Measurements from ENCODE around the gene KIFC3. TPM values are rescaled to one million over a fixed set of nuclear protein-coding genes. Genes with fewer than 3 reads are reported as not detected.

The KIFC3 gene
- total RNA-seq, 2 donors from 2014 or later: 40.6 to 59.5 TPM

DNA sequence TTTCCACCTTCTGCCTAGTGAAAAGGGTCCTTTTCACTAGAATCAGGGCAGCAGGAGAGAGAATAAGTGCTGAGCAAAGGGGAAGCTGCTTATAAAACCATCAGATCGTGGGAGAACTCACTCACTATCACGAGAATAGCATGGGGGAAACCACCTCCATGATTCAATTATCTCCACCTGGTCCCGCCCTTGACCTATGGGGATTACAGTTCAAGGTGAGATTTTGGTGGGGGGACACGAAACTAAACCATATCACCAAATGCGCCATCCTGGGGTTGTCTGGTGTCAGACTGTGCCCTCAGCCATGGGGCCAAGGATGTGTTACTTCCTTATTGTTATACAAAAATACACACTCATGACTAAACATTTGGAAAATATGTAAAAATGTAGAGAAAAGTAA is 77.1 kb downstream of the KIFC3 start:
- TF ChIP-seq, protein P1, sequence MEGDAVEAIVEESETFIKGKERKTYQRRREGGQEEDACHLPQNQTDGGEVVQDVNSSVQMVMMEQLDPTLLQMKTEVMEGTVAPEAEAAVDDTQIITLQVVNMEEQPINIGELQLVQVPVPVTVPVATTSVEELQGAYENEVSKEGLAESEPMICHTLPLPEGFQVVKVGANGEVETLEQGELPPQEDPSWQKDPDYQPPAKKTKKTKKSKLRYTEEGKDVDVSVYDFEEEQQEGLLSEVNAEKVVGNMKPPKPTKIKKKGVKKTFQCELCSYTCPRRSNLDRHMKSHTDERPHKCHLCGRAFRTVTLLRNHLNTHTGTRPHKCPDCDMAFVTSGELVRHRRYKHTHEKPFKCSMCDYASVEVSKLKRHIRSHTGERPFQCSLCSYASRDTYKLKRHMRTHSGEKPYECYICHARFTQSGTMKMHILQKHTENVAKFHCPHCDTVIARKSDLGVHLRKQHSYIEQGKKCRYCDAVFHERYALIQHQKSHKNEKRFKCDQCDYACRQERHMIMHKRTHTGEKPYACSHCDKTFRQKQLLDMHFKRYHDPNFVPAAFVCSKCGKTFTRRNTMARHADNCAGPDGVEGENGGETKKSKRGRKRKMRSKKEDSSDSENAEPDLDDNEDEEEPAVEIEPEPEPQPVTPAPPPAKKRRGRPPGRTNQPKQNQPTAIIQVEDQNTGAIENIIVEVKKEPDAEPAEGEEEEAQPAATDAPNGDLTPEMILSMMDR (IDR thresholded peaks at IDR 0.05): no peak

DNA sequence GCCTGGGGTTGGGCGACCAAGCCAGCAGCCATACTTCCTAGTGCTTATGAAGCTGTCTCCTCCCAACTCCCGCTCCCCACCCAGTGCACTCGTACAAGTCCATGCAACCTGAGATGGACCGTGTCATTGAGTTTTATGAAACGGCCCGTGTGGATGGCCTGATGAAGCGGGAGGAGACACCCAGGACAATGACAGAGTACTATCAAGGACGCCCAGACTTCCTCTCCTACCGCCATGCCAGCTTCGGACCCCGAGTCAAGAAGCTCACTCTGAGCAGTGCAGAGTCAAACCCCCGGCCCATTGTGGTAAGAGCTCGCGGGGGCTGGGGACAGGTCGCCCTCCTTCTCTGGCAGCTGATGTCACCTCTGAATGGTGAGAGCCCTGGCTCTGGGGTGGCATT is 77.8 kb downstream of the KIFC3 start:
- Histone ChIP-seq H3K9me3 (no peaks in the 10 kb centered on the region), H3K36me3 (no peaks in the 10 kb centered on the region), H3K4me3 (no peak overlapping the region), H3K4me1 (no peaks in the 10 kb centered on the region), H3K27ac (no peak overlapping the region), H3K27me3 (no peaks in the 10 kb centered on the region)
- TF ChIP-seq, protein P1 (IDR thresholded peaks at IDR 0.05): no peak
- no peak for DNase-seq (ENCODE audit: low spot score)

More for the DNA sequence above, 77.1 kb downstream of the KIFC3 start:
- H3K36me3 ChIP-seq: no peaks in the 10 kb centered on the region
- H3K4me1 ChIP-seq: no peaks in the 10 kb centered on the region
- no peaks in the 10 kb centered on the region for H3K27me3 ChIP-seq
- no peak for DNase-seq (ENCODE audit: low spot score)
- no peak overlapping the region for H3K4me3 ChIP-seq
- no peak overlapping the region for H3K27ac ChIP-seq
- no peaks in the 10 kb centered on the region for H3K9me3 ChIP-seq

DNA sequence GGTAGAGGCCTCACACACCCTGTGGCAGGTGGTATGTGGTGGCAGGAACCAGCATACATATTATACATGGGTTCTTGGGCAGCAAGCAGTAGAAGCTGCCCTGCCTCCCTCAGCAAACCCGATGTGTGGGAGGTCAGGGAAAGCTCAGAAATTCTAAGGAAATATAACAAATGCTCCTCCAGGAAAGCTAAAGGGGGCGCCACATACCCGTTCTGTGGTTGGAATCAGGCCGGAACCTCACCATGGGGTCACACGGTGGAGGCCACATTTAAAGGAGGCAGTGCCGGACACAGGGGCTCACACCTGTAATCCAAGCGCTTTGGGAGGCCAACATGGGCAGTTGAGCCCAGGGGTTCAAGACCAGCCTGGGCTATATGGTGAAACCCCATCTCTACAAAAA is 79.1 kb downstream of the KIFC3 start:
- H3K36me3 ChIP-seq: no peaks in the 10 kb centered on the region
- TF ChIP-seq, protein P1 (IDR thresholded peaks at IDR 0.05): no peak
- no peak overlapping the region for H3K27ac ChIP-seq
- H3K9me3 ChIP-seq: no peaks in the 10 kb centered on the region
- H3K4me3 ChIP-seq: no peak overlapping the region
- no peaks in the 10 kb centered on the region for H3K4me1 ChIP-seq
- no peak for DNase-seq (ENCODE audit: low spot score)
- H3K27me3 ChIP-seq: no peaks in the 10 kb centered on the region

DNA sequence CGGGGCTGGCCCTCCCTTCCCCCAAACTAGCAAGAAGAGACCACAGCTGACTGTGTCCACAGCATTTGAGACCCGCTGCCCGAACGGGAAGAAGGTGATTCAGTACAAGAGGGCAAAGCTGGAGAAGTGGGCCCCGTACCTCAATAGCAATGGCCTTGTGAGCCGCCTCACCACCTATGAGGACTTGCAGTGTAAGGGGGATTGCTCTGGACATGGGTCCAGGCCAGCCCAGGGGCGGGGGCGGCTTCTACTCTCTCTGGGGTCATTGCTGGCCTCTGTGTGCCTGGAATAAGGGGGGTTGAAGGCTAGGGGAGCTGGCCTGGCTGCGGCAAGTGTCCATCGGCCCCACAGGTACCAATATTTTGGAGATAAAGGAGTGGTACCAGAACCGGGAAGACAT is 79.6 kb downstream of the KIFC3 start:
- H3K27me3 ChIP-seq: no peaks in the 10 kb centered on the region
- H3K4me3 ChIP-seq: no peak overlapping the region
- H3K27ac ChIP-seq: no peak overlapping the region
- H3K4me1 ChIP-seq: no peaks in the 10 kb centered on the region
- no peaks in the 10 kb centered on the region for H3K36me3 ChIP-seq
- H3K9me3 ChIP-seq: no peaks in the 10 kb centered on the region
- TF ChIP-seq, protein P1 (IDR thresholded peaks at IDR 0.05): no peak
- no peak for DNase-seq (ENCODE audit: low spot score)

DNA sequence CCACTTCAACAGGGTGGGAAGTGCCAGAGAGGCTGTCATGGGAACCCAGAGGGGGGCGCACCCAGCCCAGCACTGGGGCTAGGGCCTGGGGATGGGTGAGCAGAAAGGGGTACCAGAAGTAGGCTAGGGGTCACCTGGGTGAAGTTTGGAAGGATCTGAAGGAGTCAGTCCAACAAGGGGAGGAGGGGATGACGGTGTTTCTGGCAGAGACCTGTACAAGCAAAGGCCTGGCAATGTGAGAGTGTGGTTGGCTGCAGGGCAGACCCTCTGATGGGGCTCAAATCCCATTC is 80.1 kb downstream of the KIFC3 start:
- TF ChIP-seq, protein P1 (IDR thresholded peaks at IDR 0.05): no peak
- Histone ChIP-seq H3K9me3 (no peaks in the 10 kb centered on the region), H3K27ac (no peak overlapping the region), H3K4me3 (no peak overlapping the region), H3K27me3 (no peaks in the 10 kb centered on the region), H3K36me3 (no peaks in the 10 kb centered on the region), H3K4me1 (no peaks in the 10 kb centered on the region)
- no peak for DNase-seq (ENCODE audit: low spot score)

DNA sequence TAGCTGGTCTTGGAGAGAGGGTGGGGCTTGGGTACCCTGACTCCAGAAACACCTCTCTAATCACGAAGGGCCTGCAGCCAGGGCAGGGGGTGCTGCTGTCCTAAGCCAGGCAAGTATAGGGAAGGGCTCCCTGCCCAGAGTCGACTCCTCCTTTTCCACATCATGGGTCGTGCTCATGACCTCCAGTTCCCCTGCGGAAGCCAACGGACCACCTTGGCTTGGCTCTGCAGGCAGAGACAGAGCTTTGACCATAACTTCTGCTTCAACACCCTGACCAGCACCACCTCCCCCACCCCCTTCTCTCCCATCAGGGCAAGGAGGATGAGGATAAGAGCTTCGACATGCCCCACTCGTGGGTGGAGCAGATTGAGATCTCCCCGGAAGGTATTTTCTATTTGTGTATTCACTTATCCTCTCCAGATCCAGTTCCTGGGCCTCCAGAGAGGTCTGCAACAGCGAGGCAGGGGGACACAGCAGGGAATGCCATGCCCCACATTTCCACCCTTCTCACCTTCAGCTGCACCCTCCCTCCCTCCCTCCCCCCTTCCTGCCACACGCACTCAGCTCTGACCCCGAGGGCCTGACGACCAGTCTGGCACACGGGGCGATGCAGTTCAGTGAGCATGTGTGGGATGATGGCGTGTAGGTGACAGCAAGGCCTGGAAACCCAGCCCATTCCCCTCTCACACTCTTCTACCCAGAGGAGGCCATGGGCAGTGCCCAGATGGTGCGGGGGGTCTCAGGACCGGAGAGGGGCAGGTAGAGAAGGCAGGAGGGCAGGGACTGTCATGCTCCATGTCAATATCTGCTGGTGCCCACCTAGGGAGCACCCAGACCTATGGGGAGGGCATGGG is 80.7 kb downstream of the KIFC3 start:
- Histone ChIP-seq H3K4me1 (no peaks in the 10 kb centered on the region), H3K9me3 (no peaks in the 10 kb centered on the region), H3K4me3 (no peak overlapping the region), H3K27me3 (no peaks in the 10 kb centered on the region), H3K36me3 (no peaks in the 10 kb centered on the region), H3K27ac (no peak overlapping the region)
- TF ChIP-seq, protein P1 (IDR thresholded peaks at IDR 0.05): no peak
- no peak for DNase-seq (ENCODE audit: low spot score)
